Heart left ventricle (tissue), 16 donors: ENCODE results near the gene ATP6V1G2. TPM values are rescaled to one million over a fixed set of nuclear protein-coding genes. Genes with fewer than 3 reads are reported as not detected.

Experiments
- ATAC-seq, 4 donors: fragments of 200-7000 bp; cut with Tn5 transposase; one replicate each; pipeline ENCODE4 v1.9.1; 2020 to 2022; ENCODE audit warnings: moderate library complexity in 4 of 4, mild to moderate bottlenecking in 3 of 4, moderate number of reproducible peaks in 1 of 4
- DNase-seq, 5 donors: peaks; one replicate each; pipeline ENCODE4 v3.0.0-alpha.2; 2020
- H3K27ac ChIP-seq, 12 donors: fragments of 200-600 bp; sonication (generic) in 4 of 12; one replicate each; pipeline versions ENCODE4 v1.5.0 to v1.8.0; 2016 to 2022; ENCODE audit warnings: mild to moderate bottlenecking in 2 of 12
- H3K27me3 ChIP-seq, 9 donors: fragments of 200-600 bp; sonication (generic) in 2 of 9; one replicate each; pipeline versions ENCODE4 v1.5.1 to v1.8.0; 2016 to 2022; ENCODE audit warnings: mild to moderate bottlenecking in 3 of 9
- H3K36me3 ChIP-seq, 9 donors: fragments of 200-600 bp; sonication (generic) in 2 of 9; one replicate each; pipeline versions ENCODE4 v1.5.0 to v1.8.0; 2018 to 2022; ENCODE audit warnings: mild to moderate bottlenecking in 2 of 9
- H3K4me1 ChIP-seq, 12 donors: fragments of 200-600 bp; sonication (generic) in 4 of 12; one replicate each; pipeline versions ENCODE4 v1.5.0 to v1.8.0; 2016 to 2022; ENCODE audit warnings: mild to moderate bottlenecking in 3 of 12
- H3K4me3 ChIP-seq, 12 donors: fragments of 200-600 bp; sonication (generic) in 4 of 12; one replicate each; pipeline versions ENCODE4 v1.5.0 to v1.8.0; 2017 to 2022; ENCODE audit warnings: mild to moderate bottlenecking in 9 of 12, moderate library complexity in 4 of 12
- H3K9me3 ChIP-seq, 12 donors: fragments of 200-600 bp; sonication (generic) in 4 of 12; one replicate each; pipeline versions ENCODE4 v1.5.0 to v1.8.0; 2016 to 2022; ENCODE audit warnings: mild to moderate bottlenecking in 1 of 12
- POLR2A ChIP-seq, 2 donors: fragments of 450-650 bp; IDR thresholded peaks; one replicate each; pipeline ENCODE4 v1.6.1; 2017; ENCODE audit warnings: antibody characterized with exemption in 2 of 2, mild to moderate bottlenecking in 2 of 2, moderate library complexity in 2 of 2
- WGBS, 4 donors: extraction: QIAGEN DNeasy Blood & Tissue Kit in 2 of 4; methylation state at CpG; one replicate each; pipeline versions ENCODE4 v1.1.5 to v1.1.7; 2013 to 2018; 5-methylcytosine and 5-hydroxymethylcytosine counted together
- intact Hi-C, 10 donors: fragments of 100-400 bp; cut with DNase I; formaldehyde crosslinking; loops; one replicate each; pipeline versions ENCODE4 v1.11.1 to v1.14.2; 2022
- polyA plus RNA-seq, 2 donors: library from polyadenylated mRNA; stranded (reverse); fragments of 200-250 nt; gene quantifications; one replicate each; pipeline ENCODE4 v1.2.3, GENCODE V29; 2013
- total RNA-seq, 9 donors: library from RNA; depleted of rRNA in 2 of 9; stranded (reverse); fragments of >200 nt in 2 of 9; fragmentation: NEBNext Ultra II Directional in 3 of 9; extraction: Animal tissue kit (Norgen Biotek cat#: 25700) in 3 of 9; gene quantifications; one replicate each; pipeline versions ENCODE4 v1.1.0 to v1.2.4, GENCODE V29; 2016 to 2023
- TF ChIP-seq, protein P1 (sequence below), 12 donors: fragments of 200-600 bp; sonication (generic) in 4 of 12; IDR thresholded peaks; one replicate each; pipeline versions ENCODE4 v1.5.0 to v1.8.0; 2018 to 2022; ENCODE audit warnings: antibody characterized with exemption in 12 of 12, mild to moderate bottlenecking in 5 of 12
- donor health status: ischemic (EF 13 %, LVEDD 7.1; RV severe dilation, severe dysfunction).
- donor health status: healthy with polysubstance abuse.
- donor health status: DM: no; HTN: yes; CAD: no.
- donor health status: DM: no; HTN: no; CAD: no.
- donor health status: ischemic (EF 25% LVEDD 6.9; RV normal size, moderate dysfunction).
- donor health status: ischemic (EF 25% LVEDD 5.7; RV mildly dilated, moderate dysfunction).
- donor health status: healthy.
- donor health status: DM: yes; HTN: yes; CAD: no.
- donor health status: ischemic (EF 35%, LVEDD 5.7; RV mildly dilated, moderate dysfunction).
- donor health status: nonischemic (EF 11% LVEDD 7.7; RV severe dilation, severe dysfunction).
- donor health status: DM: yes; HTN: yes; CAD: no.
- donor health status: PGD.
- donor health status: ischemic (EF 29% LVEDD 5.4; RV normal size, mild dysfunction).
- donor health status: nonischemic (EF 23%, LVEDD 6.1; RV moderate dilation, normal function).

Gene ATP6V1G2
- total and polyA plus RNA-seq, 11 donors, result 1.1 to 3.5 (median 1.4) TPM

DNA sequence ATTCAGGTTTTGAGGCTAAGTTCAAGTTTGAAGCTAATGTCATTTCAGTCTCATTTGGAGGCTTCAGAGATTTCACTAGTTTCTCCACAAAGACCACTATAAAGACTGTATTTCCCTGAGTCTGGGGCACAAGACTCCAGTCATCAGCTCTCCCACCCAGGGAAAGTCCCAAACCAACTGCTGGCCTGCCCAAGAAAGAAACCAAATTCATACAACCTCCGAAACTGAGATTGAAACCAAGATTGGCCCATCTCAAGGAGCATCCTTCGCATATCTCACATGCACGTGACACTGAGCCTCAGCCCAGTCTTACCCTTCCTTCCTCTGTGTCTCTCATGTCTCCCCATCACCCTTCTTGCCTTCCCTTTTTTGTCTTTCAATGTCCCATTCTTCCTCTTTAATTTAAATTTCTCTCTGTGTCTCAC lies 22.1 kb upstream of the ATP6V1G2 start:
- no peaks in the 10 kb centered on the region for H3K9me3 ChIP-seq
- no peak for DNase-seq
- TF ChIP-seq, protein P1, sequence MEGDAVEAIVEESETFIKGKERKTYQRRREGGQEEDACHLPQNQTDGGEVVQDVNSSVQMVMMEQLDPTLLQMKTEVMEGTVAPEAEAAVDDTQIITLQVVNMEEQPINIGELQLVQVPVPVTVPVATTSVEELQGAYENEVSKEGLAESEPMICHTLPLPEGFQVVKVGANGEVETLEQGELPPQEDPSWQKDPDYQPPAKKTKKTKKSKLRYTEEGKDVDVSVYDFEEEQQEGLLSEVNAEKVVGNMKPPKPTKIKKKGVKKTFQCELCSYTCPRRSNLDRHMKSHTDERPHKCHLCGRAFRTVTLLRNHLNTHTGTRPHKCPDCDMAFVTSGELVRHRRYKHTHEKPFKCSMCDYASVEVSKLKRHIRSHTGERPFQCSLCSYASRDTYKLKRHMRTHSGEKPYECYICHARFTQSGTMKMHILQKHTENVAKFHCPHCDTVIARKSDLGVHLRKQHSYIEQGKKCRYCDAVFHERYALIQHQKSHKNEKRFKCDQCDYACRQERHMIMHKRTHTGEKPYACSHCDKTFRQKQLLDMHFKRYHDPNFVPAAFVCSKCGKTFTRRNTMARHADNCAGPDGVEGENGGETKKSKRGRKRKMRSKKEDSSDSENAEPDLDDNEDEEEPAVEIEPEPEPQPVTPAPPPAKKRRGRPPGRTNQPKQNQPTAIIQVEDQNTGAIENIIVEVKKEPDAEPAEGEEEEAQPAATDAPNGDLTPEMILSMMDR (IDR thresholded peaks at IDR 0.05), result no peak
- no peak for TF ChIP-seq POLR2A (IDR thresholded peaks at IDR 0.05)
- WGBS, 4 donors, result 68 to 76% (median 70%) methylated on average over 3 of the region's 3 CpGs
- H3K4me1 ChIP-seq, result peaks cover 0 to 25% (median 0%) of the 10 kb centered on the region in 12 donors
- H3K27ac ChIP-seq, result peak overlapping the region in 1 of 12 donors; percentile 50
- H3K4me3 ChIP-seq, result no peak overlapping the region
- intact Hi-C loops, result no loop called here
- H3K27me3 ChIP-seq, result no peaks in the 10 kb centered on the region
- peak in 3 of 4 donors; percentile 36 to 62 (median 44) for ATAC-seq
- no peaks in the 10 kb centered on the region for H3K36me3 ChIP-seq

DNA sequence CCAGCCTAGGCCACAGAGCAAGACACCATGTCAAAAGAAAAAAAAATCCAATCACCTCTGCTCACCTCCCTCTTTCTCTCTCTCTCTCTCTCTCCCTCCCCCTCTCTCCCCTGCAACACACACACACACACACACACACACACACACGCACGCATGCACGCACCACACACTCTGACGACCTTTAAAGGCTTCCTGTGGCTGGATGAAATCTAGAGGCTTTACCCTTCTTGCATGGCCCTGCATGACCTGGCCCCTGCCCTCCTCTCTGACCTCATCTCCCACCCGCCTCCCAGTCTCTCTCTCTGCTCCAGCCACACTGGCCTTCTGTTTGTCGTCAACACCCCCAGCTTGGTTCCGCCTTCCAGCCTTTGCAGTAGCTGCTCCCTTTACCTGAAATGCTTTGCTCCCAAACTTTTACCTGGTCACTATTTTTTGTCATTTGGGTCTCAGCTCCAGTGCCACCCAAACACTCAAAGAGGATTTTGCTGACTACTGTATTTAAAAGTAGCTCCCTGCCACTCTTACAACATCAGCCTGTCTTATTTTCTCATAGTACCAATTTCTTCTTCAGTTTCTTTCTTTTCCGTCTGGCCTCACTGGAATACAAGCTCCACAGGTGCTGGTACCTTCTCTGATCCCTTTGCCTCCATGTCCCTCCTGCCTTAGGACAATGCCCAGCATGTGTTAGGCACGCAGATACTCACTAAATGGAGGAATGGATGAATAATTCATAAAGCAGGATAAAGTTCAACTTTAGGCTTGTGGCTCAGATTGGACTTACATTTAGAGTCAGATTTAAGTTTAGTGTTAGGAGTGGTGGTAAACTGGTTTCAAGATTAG lies 21.3 kb upstream of the ATP6V1G2 start:
- no peaks in the 10 kb centered on the region for H3K36me3 ChIP-seq
- TF ChIP-seq, protein P1 (IDR thresholded peaks at IDR 0.05), result no peak
- no peak for TF ChIP-seq POLR2A (IDR thresholded peaks at IDR 0.05)
- no peak for ATAC-seq
- DNase-seq, result no peak
- no peak overlapping the region for H3K4me3 ChIP-seq
- no peaks in the 10 kb centered on the region for H3K27me3 ChIP-seq
- intact Hi-C loops, result no loop called here
- peak overlapping the region in 1 of 12 donors; percentile 50 for H3K27ac ChIP-seq
- no peaks in the 10 kb centered on the region for H3K9me3 ChIP-seq
- peaks cover 0 to 33% (median 0%) of the 10 kb centered on the region in 12 donors for H3K4me1 ChIP-seq
- 42 to 61% (median 56%) methylated on average over 9 of the region's 9 CpGs for WGBS, 4 donors

DNA sequence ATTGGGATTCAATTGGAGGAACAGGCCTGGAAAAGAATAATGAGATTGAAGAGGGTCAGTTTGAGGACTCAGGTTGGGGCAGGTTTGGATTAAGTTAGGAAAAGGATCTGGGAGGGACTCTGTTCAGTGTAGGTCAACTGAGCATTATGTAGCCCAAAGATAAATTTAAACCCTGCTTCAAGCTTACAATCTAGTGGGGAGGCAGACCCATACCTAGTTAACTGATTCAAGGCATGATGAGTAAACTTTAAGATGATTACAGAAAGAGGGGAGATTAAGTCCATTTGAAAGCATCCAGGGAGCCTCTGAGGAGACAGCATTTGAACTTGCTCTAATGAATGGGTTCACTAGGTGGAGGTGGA lies 14.3 kb upstream of the ATP6V1G2 start:
- peak overlapping the region in 1 of 12 donors; percentile 38 for H3K4me3 ChIP-seq
- no peak for DNase-seq
- no peak for TF ChIP-seq POLR2A (IDR thresholded peaks at IDR 0.05)
- TF ChIP-seq, protein P1 (IDR thresholded peaks at IDR 0.05), result no peak
- no peaks in the 10 kb centered on the region for H3K27me3 ChIP-seq
- peaks cover 0 to 35% (median 20%) of the 10 kb centered on the region in 9 donors for H3K36me3 ChIP-seq
- ATAC-seq, result no peak
- peak overlapping the region; percentile 7 to 90 (median 78) for H3K27ac ChIP-seq
- peaks cover 7 to 80% (median 35%) of the 10 kb centered on the region in 12 donors for H3K4me1 ChIP-seq
- intact Hi-C loops, result loop anchor here in 1 of 10 donors (2.0 kb wide), 1 partner anchor 20 kb away; no protein-coding TSS in a partner anchor
- no peaks in the 10 kb centered on the region for H3K9me3 ChIP-seq

DNA sequence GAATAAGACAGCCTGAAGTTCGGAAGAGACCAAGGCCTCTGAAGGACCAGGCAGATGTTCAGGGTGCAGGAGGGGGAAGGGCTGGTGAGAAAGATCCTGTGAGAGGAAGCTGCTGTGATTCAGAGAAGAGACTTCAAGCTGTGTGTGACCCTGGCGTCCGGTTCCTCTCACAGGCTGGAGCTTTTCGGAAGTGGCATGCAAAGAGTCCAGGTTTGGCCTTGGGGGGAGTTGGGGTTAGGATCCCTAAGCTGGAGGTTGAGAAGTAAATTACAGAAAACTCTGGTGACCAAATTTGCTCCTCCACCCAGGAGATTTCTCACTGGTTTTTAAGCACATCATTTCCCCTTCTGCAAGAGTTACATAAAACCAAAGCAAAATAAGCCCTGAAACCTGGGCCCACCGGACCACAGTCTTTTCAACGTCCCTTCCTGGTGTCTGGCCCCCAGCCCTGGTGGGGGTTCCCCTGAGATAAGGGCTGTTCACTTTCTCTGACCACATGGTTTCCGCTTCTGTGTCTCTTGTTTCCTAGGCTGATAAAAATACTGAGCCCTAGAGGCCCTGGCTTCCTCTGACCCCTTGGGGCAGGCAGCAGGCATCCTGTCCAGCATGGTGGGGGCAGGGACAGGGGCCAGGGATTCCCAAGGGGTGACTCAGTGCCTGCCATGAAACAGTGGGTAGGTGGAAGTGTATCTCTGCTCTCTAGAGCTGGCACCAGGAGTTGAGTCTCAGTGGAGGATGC lies 13.7 kb upstream of the ATP6V1G2 start:
- peak; percentile 74 to 87 (median 84) for DNase-seq
- Histone ChIP-seq H3K4me1 (peaks cover 7 to 80% (median 35%) of the 10 kb centered on the region in 12 donors), H3K27ac (peak overlapping the region; percentile 7 to 90 (median 78)), H3K36me3 (peaks cover 0 to 37% (median 20%) of the 10 kb centered on the region in 9 donors), H3K4me3 (peak overlapping the region in 3 of 12 donors; percentile 3 to 38 (median 15)), H3K27me3 (no peaks in the 10 kb centered on the region), H3K9me3 (no peaks in the 10 kb centered on the region)
- TF ChIP-seq, protein P1 (IDR thresholded peaks at IDR 0.05), result peak in 1 of 12 donors; percentile 19
- no peak for TF ChIP-seq POLR2A (IDR thresholded peaks at IDR 0.05)
- intact Hi-C loops, result loop anchor here in 1 of 10 donors (2.0 kb wide), 1 partner anchor 21 kb away; no protein-coding TSS in a partner anchor
- peak; percentile 59 to 93 (median 87) for ATAC-seq
- 33 to 38% (median 36%) methylated on average over 7 of the region's 7 CpGs for WGBS, 4 donors
